HG02970 (cell line): ENCODE measurements around the gene RBM23.
"Not testable (repeated sequence)": the region's sequence is repeated elsewhere in the genome, so short reads cannot be mapped to it uniquely, and the experiment has no call there.

Experiments used
- ATAC-seq: cut with Tn5 transposase; IDR thresholded peaks from one replicate; pipeline ENCODE4 v1.9.1; 2021; ENCODE audit warnings: mild to moderate bottlenecking, moderate library complexity, moderate number of reproducible peaks; ENCODE audit not compliant: unreplicated experiment, low FRiP score

The RBM23 gene

GRCh38 chr14:22870811-22871223 is 48.1 kb downstream of the RBM23 start:
- peak; percentile 23 for ATAC-seq

DNA sequence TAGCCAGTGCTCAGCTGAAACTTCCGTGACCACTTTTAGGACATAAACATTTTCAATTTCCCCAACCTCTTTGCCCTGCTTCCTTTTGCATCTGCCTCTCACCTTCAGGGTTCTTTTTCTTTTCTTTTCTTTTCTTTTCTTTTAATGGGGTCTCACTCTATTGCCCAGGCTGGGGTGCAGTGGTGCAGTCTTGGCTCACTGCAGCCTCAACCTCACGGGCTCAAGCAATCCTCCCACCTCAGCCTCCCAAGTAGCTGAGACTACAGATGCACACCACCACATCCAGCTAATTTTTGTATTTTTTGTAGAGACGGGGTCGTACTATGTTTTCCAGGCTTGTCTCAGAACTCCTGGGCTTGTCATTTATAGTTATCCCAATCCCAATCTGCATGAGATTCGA is 52.1 kb downstream of the RBM23 start:
- no peak for ATAC-seq

- ATAC-seq, result no peak
Measured at GRCh38 chr14:22865424-22866405, 53.2 kb downstream of the RBM23 start.

DNA sequence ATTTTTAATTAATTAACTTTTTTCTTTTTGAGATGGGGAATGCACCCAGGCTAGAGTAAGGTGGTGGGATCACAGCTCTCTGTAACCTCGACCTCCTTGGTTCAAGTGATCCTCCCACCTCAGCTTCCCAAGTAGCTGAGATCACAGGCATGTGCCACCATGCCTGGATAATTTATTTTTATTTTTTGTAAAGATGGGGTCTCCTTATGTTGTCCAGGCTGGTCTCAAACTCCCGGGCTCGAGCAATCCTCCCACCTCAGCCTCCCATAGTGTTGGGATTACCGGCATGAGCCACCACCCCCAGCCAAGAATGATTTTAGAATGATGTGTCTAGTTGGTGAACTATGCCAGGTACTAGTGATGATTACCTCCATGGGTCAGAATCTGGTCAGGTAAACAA is 54.0 kb downstream of the RBM23 start:
- no peak for ATAC-seq

GRCh38 chr14:22861651-22862050 is 57.3 kb downstream of the RBM23 start:
- ATAC-seq, result no peak

DNA sequence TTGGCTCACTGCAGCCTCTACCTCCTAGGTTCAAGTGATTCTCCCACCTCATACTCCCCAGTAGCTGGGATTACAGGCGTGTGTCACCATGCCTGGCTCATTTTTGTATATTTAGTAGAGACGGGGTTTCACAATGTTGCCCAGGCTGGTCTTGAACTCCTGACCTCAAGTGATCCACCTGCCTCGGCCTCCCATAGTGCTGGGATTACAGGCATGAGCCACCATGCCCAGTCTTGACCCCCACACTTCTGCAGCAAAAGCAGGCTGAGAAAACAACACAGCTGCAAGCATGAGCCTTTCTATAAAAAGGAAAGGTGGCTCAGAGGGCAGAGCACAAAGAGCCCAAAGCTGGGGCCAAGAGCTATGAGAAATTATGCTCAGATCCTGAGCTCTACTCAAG is 58.6 kb downstream of the RBM23 start:
- not testable (repeated sequence) for ATAC-seq

DNA sequence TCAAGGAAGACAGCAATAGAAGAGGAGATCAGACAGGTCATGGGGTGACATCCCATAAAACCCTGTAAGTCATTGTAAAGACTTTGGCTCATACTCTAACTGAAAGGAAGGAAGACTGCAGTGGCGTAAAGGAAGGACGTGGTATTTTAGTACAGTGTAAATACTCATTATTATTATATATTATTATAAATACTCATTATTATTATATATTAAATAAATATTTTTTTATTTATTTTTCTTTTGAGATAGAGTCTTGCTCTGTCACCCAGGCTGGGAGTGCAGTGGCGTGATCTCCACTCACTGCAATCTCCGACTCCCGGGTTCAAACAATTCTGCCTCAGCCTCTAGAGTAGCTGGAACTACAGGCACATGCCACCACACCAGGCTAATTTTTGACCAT is 62.5 kb downstream of the RBM23 start:
- ATAC-seq, result no peak

DNA sequence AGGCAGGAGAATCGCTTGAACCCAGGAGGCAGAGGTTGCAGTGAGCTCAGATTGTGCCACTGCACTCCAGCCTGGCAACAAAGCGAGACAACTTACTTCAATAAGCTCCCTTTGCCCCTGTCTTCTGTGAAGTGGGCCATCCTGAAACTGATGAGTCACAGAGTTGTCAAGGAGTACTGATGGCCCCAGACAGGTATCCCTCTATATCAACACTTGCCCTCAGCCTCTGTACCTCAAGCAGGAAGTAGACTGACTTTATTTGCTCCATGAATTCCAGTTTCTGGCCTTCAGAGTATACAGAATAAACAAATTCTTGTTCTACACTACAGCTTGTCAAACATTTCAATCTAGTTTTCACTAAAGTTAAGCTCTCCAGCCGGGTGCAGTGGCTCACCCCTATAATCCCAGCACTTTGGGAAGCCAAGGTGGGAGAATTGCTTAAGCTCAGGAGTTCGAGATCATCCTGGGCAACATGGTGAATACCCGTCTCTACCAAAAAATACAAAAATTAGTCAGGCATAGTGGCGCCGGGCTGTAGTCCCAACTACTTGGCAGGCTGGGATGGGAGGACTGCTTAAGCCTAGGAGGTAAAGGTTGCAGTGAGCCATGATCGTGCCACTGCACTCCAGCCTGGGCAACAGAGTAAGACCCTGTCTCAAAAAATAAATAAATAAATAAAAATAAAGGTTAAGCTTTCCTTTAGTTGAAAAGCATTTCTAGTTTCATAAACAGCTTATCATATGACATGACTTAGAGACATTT is 63.8 kb downstream of the RBM23 start:
- no peak for ATAC-seq

DNA sequence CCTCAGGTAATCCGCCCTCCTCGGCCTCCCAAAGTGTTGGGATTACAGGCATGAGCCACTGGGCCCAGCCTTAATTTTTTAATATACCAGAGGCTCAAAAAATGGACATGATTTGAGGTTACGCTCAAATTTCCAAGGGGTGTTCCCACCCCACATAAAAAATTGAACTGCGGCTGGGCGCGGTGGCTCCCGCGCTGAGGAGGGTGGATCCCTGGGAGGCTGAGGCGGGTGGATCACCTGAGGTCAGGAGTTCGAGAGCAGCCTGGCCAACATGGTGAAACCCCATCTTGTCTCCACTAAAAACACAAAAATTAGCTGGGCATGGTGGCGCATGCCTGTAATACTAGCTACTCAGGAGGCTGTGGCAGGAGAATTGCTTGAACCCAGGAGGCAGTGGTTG is 64.7 kb downstream of the RBM23 start:
- ATAC-seq, result not testable (repeated sequence)

DNA sequence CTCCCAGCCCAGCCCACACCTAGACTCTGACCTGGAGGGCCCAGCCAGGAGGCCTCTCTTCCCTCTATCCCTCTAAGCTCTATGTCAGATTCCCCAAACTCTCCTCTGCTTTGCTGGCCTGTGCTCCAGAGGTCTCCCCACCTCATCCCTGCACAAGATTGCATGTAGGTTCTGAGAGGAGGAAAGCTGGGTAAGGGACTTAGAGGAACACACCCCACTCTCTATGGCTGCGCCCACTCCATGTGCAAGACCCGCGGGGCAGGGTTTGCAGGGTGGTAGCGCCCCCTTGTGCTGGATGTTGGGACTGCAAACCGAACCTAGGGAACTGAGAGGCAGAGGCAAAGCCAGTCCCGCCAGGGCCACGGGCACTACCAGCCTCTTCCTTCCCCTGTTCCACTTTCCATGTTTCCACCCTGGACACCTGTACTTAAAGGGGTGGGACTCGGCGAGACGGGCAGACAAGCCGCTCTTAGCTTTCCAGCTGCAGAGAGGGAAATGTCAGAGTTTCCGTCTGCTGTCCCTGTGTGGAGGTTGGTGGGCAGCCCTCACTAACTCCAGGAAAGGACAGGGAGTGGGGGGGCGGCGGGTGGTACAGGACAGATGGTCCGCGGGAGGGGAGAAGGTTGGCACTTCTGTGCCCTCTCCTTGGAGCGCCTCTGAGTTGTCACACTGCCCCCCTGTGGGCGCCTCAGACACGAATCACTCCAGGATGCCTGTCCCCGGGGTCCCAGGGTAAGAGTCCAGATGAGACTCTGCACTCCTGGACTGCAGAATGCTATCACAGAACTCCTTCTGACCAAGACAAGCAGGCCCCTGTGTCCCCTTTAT is 65.8 kb downstream of the RBM23 start:
- ATAC-seq, result peak; percentile 68

DNA sequence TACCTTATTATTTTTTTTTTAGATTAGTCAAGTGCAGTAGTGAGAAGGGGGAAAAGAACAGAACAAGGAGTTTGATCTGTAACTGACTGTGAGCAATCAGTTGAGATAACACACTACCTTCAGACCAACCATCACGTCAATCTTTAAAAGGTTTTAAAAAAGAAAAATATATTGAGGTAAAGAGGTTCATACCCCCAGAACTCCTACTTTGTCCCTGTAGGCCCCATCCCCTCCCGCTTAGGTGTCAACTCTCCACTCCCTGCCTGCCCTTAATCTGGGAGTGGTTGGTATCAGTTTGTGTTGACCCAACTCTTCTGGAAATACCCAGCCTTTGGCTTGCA is 66.4 kb downstream of the RBM23 start:
- no peak for ATAC-seq

GRCh38 chr14:22852178-22852577 is 66.8 kb downstream of the RBM23 start:
- not testable (repeated sequence) for ATAC-seq

GRCh38 chr14:22850944-22851764 is 67.8 kb downstream of the RBM23 start:
- no peak for ATAC-seq

DNA sequence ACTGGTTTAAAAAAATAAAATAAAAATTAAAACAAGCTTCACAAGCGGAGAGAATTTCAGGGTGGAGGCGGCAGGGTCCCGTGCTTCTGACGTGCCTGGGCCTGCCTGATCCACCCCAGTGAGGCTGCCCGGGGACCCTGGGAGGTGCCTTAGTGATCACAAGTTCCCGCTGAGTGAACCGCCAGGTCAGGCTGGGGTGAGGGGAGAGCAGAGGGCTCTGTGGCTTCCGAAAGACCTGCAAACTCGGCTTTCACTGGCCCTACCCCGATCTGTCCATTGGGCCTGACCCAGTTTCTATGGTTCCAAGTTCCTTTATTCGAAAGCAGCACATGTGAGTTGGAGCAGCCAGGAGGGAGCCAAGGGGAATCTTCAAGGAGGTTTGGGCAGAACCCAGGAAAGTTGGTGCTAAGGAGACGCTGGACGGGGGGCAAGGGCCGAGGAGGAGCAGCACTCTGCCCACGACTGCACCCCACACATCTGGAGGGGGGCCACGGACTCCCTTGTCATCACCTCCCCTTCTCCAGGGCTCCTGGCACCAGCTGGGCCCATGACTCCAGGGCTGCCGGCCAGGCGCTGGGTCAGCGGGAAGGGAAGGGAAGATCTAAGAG is 69.6 kb downstream of the RBM23 start:
- ATAC-seq, result no peak

GRCh38 chr14:22848351-22849164 is 70.4 kb downstream of the RBM23 start:
- no peak for ATAC-seq

- no peak for ATAC-seq
Measured at GRCh38 chr14:22847661-22848341, 71.1 kb downstream of the RBM23 start.

- no peak for ATAC-seq
Measured at GRCh38 chr14:22846811-22847307, 72.1 kb downstream of the RBM23 start.
